Ishikawa (cell line): ENCODE data around the gene PLP1.

Source experiments
- CEBPB ChIP-seq: IDR thresholded peaks from 2 replicates; pipeline ENCODE4 v1.6.1; 2012
- CREB1 ChIP-seq: IDR thresholded peaks from 2 replicates; pipeline ENCODE4 v1.6.1; 2012; ENCODE audit warnings: low read depth
- EGR1 ChIP-seq: IDR thresholded peaks from 2 replicates; pipeline ENCODE4 v1.6.1; 2012
- EP300 ChIP-seq: IDR thresholded peaks from 2 replicates; pipeline ENCODE4 v1.6.1; 2012; ENCODE audit warnings: borderline replicate concordance
- FOXM1 ChIP-seq: IDR thresholded peaks from 2 replicates; pipeline ENCODE4 v1.6.1; 2012; ENCODE audit warnings: low read depth, borderline replicate concordance
- NFIC ChIP-seq: IDR thresholded peaks from 2 replicates; pipeline ENCODE4 v1.6.1; 2012
- RAD21 ChIP-seq: IDR thresholded peaks from 2 replicates; pipeline ENCODE4 v1.6.1; 2012; ENCODE audit warnings: low read depth
- TAF1 ChIP-seq: IDR thresholded peaks from 2 replicates; pipeline ENCODE4 v1.6.1; 2012; ENCODE audit warnings: low read depth, mild to moderate bottlenecking
- TCF12 ChIP-seq: IDR thresholded peaks from 2 replicates; pipeline ENCODE4 v1.6.1; 2012; ENCODE audit warnings: low read depth
- TEAD4 ChIP-seq: IDR thresholded peaks from 2 replicates; pipeline ENCODE4 v1.6.1; 2012
- YY1 ChIP-seq: IDR thresholded peaks from 2 replicates; pipeline ENCODE4 v1.6.1; 2012; ENCODE audit warnings: low read depth
- ZBTB7A ChIP-seq: IDR thresholded peaks from 2 replicates; pipeline ENCODE4 v1.6.1; 2012; ENCODE audit warnings: low read depth
- TF ChIP-seq, protein P1 (sequence below): IDR thresholded peaks from 2 replicates; pipeline ENCODE4 v1.6.1; 2012; ENCODE audit warnings: low read depth, mild to moderate bottlenecking
- TF ChIP-seq, protein P2 (sequence below): IDR thresholded peaks from 2 replicates; pipeline ENCODE4 v1.6.1; 2012
- TF ChIP-seq, protein P3 (sequence below): IDR thresholded peaks from 2 replicates; pipeline ENCODE4 v1.6.1; 2012

Gene PLP1, protein sequence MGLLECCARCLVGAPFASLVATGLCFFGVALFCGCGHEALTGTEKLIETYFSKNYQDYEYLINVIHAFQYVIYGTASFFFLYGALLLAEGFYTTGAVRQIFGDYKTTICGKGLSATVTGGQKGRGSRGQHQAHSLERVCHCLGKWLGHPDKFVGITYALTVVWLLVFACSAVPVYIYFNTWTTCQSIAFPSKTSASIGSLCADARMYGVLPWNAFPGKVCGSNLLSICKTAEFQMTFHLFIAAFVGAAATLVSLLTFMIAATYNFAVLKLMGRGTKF

DNA sequence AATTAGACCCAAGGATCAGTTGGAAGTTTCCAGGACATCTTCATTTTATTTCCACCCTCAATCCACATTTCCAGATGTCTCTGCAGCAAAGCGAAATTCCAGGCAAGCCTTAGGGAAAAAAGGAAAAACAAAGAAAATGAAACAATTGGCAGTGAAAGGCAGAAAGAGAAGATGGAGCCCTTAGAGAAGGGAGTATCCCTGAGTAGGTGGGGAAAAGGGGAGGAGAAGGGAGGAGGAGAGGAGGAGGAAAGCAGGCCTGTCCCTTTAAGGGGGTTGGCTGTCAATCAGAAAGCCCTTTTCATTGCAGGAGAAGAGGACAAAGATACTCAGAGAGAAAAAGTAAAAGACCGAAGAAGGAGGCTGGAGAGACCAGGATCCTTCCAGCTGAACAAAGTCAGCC, at the start of gene PLP1:
PLP1 (plus strand) TSS at position 295 of the 400 bp plus-strand sequence. CDS start 156 bp downstream, outside the sequence.
- TF ChIP-seq NFIC = no peak
- TF ChIP-seq TAF1 = no peak
- TF ChIP-seq ZBTB7A = no peak
- TF ChIP-seq RAD21 = no peak
- TF ChIP-seq FOXM1 = no peak
- no peak for TF ChIP-seq TEAD4
- TF ChIP-seq, protein P1, sequence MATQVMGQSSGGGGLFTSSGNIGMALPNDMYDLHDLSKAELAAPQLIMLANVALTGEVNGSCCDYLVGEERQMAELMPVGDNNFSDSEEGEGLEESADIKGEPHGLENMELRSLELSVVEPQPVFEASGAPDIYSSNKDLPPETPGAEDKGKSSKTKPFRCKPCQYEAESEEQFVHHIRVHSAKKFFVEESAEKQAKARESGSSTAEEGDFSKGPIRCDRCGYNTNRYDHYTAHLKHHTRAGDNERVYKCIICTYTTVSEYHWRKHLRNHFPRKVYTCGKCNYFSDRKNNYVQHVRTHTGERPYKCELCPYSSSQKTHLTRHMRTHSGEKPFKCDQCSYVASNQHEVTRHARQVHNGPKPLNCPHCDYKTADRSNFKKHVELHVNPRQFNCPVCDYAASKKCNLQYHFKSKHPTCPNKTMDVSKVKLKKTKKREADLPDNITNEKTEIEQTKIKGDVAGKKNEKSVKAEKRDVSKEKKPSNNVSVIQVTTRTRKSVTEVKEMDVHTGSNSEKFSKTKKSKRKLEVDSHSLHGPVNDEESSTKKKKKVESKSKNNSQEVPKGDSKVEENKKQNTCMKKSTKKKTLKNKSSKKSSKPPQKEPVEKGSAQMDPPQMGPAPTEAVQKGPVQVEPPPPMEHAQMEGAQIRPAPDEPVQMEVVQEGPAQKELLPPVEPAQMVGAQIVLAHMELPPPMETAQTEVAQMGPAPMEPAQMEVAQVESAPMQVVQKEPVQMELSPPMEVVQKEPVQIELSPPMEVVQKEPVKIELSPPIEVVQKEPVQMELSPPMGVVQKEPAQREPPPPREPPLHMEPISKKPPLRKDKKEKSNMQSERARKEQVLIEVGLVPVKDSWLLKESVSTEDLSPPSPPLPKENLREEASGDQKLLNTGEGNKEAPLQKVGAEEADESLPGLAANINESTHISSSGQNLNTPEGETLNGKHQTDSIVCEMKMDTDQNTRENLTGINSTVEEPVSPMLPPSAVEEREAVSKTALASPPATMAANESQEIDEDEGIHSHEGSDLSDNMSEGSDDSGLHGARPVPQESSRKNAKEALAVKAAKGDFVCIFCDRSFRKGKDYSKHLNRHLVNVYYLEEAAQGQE = no peak
- TF ChIP-seq, protein P2, sequence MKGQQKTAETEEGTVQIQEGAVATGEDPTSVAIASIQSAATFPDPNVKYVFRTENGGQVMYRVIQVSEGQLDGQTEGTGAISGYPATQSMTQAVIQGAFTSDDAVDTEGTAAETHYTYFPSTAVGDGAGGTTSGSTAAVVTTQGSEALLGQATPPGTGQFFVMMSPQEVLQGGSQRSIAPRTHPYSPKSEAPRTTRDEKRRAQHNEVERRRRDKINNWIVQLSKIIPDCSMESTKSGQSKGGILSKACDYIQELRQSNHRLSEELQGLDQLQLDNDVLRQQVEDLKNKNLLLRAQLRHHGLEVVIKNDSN = no peak
- TF ChIP-seq EP300 = no peak
- TF ChIP-seq CEBPB = no peak
- no peak for TF ChIP-seq CREB1
- TF ChIP-seq, protein P3, sequence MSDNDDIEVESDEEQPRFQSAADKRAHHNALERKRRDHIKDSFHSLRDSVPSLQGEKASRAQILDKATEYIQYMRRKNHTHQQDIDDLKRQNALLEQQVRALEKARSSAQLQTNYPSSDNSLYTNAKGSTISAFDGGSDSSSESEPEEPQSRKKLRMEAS = no peak
- no peak for TF ChIP-seq TCF12
- no peak for TF ChIP-seq EGR1

DNA sequence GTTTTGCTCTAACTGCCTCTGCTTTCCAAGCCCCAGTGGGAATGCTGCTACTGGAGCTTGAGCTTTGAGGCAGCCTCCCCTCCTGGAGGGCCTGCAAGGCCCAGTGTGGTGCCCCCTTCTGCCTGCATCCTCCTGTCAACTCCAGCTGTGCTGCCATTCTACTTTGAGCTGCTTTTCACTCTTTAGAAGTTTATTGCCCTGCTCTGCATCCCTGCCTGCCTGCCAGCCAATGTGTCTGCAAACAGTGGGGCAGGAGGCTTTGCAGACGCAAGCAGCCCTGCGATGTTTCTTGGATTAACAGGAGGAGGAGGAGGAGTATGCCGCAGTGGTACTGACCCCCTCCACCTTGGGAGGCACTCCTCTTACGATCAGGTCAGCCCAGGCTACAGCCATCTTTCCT, 49.5 kb upstream of the PLP1 start:
- no peak for TF ChIP-seq CREB1
- TF ChIP-seq CEBPB = no peak
- no peak for TF ChIP-seq TAF1
- no peak for TF ChIP-seq EGR1
- no peak for TF ChIP-seq TCF12
- TF ChIP-seq EP300 = no peak
- no peak for TF ChIP-seq ZBTB7A

DNA sequence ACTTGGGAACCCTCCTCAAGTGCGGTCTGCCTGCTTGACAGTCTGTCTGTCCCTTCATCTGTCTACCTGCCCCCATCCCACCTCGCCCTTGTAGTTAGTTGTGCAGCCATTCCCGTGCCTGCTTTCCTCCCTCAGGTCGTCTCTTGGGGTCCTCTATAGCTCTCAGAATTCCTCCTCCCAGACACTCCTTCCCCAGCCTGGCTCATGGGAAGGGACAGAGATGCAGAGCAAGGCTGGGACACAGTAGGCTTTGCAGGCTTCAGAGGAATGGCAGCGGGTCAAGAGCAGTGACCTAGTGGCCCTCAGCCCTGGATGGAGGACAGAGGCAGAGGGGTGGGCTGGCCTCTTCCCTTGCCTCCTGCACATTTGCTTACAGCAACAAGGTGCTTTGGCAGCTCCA, 47.6 kb upstream of the PLP1 start:
- TF ChIP-seq TAF1 (no peak), CREB1 (no peak), CEBPB (no peak)

DNA sequence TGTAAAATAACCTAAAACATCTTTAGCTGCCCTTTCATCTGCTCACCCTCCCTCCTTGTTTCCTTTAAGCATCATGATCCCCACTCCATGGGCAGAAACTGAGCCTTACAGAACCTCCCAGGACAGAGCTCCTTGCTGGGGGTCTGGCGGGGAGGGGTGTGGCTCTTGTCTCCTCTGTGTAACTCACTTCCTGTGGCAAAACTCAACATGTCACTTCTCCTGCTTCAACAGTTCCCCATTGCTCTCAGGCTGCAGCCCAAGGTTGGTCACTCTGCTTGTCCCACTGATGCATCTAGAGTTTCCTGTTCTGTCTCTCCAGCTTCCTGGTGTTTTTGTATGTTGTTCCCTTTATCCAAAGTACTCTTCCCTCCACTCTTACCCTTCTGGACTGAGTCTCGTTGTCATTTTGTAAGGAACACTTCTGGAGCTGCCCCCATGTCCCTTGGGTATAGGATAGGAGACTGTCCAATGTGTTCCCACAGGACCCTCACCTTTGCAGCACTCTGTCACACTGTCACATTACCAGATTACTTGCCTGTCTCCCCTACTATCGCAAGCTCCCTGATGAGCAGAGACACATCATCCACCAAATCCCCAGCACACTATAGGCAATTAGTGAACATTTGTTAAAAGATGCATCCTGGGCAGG, 46.4 kb upstream of the PLP1 start:
- TF ChIP-seq RAD21 = no peak
- no peak for TF ChIP-seq CREB1
- no peak for TF ChIP-seq FOXM1
- TF ChIP-seq EP300 = no peak
- TF ChIP-seq, protein P3 = no peak
- no peak for TF ChIP-seq TAF1
- TF ChIP-seq ZBTB7A = no peak
- no peak for TF ChIP-seq CEBPB
- no peak for TF ChIP-seq YY1
- TF ChIP-seq TCF12 = no peak
- TF ChIP-seq, protein P2 = no peak

DNA sequence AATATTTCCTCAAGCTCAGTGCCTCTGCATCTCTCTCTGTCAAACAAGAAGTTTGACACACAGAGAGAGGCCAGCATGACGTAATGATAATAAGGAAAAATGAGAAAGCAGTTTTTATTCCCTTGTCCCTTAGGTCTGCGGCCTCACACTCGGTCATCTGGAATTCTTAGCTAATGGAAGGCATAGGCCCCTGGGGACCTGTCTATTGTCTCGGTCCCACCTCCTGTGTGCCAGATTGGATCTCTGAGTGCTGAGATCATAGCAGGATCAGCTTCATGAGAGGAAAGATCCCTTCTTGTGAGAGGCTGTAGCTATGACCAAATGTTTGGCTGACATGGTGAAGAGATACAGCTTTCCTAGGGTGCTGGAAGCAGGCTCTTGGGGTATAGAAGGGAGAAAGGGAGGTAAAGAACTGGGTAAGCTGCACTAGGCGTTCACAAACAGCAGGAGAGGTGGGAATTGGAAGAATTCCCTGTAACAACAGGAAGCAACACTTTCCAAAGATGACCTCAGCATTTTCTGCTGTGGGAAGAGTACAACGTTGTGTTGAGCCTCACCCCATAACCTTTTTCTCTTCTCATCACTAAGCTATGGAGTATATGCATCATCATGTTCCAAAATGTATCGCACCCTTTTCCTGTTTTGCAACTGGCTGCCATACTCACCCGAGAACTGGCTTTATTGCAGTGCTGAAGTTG, 45.7 kb upstream of the PLP1 start:
- no peak for TF ChIP-seq CEBPB
- no peak for TF ChIP-seq YY1
- no peak for TF ChIP-seq RAD21
- no peak for TF ChIP-seq NFIC
- no peak for TF ChIP-seq ZBTB7A
- no peak for TF ChIP-seq EGR1
- TF ChIP-seq, protein P3 = no peak

DNA sequence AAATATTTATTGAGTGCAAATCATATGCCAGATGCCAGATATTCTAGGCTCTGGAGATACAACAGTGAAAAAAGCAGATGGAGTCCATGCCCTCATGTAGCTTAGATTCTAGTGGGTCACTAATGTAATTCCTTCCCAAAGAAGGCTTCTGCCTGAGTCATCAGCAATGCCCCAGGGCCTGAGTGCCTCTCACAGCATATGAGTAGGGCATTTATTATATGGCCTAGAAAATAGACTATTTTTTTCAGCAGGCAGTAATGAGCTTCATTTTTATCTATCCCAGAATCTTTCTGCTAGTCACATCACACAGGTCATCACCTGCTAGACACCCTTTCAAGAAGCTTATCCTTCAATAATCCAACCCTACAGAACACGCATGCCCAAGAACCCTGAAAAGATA, 43.6 kb upstream of the PLP1 start:
- TF ChIP-seq RAD21 (no peak), EGR1 (no peak), YY1 (no peak), FOXM1 (no peak), TAF1 (no peak), NFIC (no peak), TCF12 (no peak), CREB1 (no peak), EP300 (no peak), TEAD4 (no peak), CEBPB (no peak)
- TF ChIP-seq, protein P3 = no peak
- TF ChIP-seq, protein P1 = no peak
